WERI-Rb-1 (cell line): ENCODE measurements around the gene SPEN.

Experiments used
- DNase-seq: peaks from one replicate; pipeline ENCODE4 v3.0.0-alpha.2; 2020
- H3K27ac ChIP-seq: fragments of 250-450 bp; sonication (Bioruptor Pico); 2 replicates; pipeline ENCODE4 v1.5.1; 2020; ENCODE audit warnings: mild to moderate bottlenecking, moderate library complexity
- H3K27me3 ChIP-seq: fragments of 250-450 bp; sonication (Bioruptor Pico); 2 replicates; pipeline ENCODE4 v1.5.1; 2021; ENCODE audit warnings: mild to moderate bottlenecking, low read depth, moderate library complexity; ENCODE audit not compliant: insufficient read depth, severe bottlenecking
- H3K36me3 ChIP-seq: fragments of 250-450 bp; sonication (Bioruptor Pico); 2 replicates; pipeline ENCODE4 v1.5.1; 2020; ENCODE audit warnings: mild to moderate bottlenecking, moderate library complexity
- H3K4me3 ChIP-seq: 2 replicates; pipeline ENCODE4 v1.5.1; 2011; ENCODE audit warnings: low read depth, mild to moderate bottlenecking, control low read depth, low read length
- H3K9me3 ChIP-seq: fragments of 250-450 bp; sonication (Bioruptor Pico); 2 replicates; pipeline ENCODE4 v1.5.1; 2021; ENCODE audit warnings: mild to moderate bottlenecking, moderate library complexity; ENCODE audit not compliant: severe bottlenecking
- TF ChIP-seq, protein P1 (sequence below): IDR thresholded peaks from 2 replicates; pipeline ENCODE4 v1.5.1; 2011; ENCODE audit warnings: low read depth, mild to moderate bottlenecking, control low read depth, inconsistent platforms, low read length

SPEN gene

DNA sequence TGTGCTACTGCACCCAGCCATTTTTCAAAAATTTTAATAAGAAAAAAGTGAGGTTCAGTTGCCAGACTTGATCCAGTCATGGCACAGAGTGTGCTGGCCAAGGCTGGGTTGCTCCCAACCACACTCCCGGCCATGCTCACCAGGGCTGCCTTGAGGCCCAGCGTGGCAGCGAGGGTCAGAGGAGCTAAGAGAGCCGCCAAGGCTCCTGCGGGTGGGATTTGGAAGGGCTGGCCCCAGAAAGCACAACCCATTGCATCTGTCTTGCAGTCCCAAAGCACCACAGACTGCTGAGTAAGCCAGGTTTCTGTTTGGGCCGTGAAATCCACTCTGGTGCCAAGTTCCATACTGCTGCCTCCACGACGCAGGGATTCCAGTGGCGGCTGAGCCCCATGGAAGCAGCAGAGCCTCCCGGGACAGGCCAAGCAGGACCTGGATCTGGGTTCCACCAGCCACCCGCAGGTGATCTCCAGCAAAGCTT lies 105.8 kb downstream of the SPEN start:
- no peaks in the 10 kb centered on the region for H3K27me3 ChIP-seq
- DNase-seq, result no peak
- TF ChIP-seq, protein P1, sequence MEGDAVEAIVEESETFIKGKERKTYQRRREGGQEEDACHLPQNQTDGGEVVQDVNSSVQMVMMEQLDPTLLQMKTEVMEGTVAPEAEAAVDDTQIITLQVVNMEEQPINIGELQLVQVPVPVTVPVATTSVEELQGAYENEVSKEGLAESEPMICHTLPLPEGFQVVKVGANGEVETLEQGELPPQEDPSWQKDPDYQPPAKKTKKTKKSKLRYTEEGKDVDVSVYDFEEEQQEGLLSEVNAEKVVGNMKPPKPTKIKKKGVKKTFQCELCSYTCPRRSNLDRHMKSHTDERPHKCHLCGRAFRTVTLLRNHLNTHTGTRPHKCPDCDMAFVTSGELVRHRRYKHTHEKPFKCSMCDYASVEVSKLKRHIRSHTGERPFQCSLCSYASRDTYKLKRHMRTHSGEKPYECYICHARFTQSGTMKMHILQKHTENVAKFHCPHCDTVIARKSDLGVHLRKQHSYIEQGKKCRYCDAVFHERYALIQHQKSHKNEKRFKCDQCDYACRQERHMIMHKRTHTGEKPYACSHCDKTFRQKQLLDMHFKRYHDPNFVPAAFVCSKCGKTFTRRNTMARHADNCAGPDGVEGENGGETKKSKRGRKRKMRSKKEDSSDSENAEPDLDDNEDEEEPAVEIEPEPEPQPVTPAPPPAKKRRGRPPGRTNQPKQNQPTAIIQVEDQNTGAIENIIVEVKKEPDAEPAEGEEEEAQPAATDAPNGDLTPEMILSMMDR, result no peak
- no peak overlapping the region for H3K4me3 ChIP-seq
- no peaks in the 10 kb centered on the region for H3K9me3 ChIP-seq
- H3K27ac ChIP-seq, result no peak overlapping the region
- no peaks in the 10 kb centered on the region; the same call in none of the 2 replicates for H3K36me3 ChIP-seq

DNA sequence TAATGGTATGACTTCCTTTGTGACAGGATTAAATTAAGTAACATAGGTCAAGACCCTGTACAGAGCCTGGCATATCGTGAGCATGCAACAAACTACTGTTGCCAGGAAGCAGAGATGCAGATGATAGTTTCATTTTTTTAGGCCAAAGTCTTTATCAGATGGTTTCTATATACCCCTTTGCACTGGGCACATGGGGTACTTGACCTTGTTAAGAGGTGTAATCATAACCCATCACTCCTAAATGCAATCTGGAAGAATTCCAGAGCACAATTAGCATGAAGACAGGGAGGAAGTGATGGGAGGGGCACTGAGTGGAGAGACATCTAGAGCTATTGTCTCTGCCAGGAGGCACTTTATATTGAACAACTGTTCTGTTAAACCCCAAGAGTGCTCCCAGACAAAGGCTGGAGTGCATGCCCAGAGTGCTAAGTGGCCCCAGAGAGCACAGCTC lies 106.3 kb downstream of the SPEN start:
- no peaks in the 10 kb centered on the region for H3K27me3 ChIP-seq
- no peaks in the 10 kb centered on the region; the same call in none of the 2 replicates for H3K36me3 ChIP-seq
- no peaks in the 10 kb centered on the region for H3K9me3 ChIP-seq
- no peak overlapping the region for H3K4me3 ChIP-seq
- TF ChIP-seq, protein P1, result no peak
- DNase-seq, result no peak
- H3K27ac ChIP-seq, result no peak overlapping the region

DNA sequence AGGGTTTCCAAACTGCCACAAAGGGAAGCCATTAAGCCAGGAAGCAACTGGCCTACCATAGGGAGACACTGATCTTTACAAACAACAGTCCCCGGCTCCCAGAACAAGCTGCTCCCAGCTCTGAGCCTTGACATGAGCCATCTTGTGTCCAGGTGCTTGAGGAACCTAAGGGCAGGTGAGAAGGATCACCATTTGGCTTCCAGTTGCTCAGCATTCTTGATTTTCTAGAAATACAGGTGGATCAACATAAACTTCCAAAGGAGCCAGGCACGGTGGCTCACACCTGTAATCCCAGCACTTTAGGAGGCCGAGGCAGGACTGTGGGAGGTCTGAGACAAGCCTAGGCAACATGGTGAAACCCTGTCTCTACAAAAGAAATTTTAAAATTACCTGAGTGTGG lies 106.8 kb downstream of the SPEN start:
- TF ChIP-seq, protein P1, result no peak
- Histone ChIP-seq H3K27ac (no peak overlapping the region), H3K9me3 (no peaks in the 10 kb centered on the region), H3K4me3 (no peak overlapping the region), H3K36me3 (no peaks in the 10 kb centered on the region; the same call in none of the 2 replicates), H3K27me3 (no peaks in the 10 kb centered on the region)
- no peak for DNase-seq

DNA sequence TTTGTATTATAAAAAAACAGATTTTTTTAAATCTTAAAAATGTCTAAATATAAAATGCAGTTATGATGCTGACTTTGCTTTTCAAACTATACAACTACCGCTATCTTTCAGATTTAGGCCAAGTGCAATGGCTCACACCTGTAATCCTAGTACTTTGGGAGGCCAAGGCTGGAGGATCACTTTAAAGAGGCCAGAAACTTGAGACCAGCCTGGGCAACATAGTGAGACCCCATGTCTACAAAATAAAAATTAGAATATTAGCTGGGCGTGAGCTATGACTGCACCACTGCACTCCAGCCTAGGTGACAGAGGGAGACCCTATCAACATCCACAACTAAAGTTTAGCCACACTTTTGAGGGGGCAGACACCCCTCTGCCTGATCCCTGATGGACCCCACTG lies 108.0 kb downstream of the SPEN start:
- DNase-seq, result no peak
- TF ChIP-seq, protein P1, result no peak
- no peaks in the 10 kb centered on the region for H3K27me3 ChIP-seq
- no peaks in the 10 kb centered on the region; the same call in none of the 2 replicates for H3K36me3 ChIP-seq
- no peak overlapping the region for H3K27ac ChIP-seq
- H3K4me3 ChIP-seq, result no peak overlapping the region
- H3K9me3 ChIP-seq, result no peaks in the 10 kb centered on the region

DNA sequence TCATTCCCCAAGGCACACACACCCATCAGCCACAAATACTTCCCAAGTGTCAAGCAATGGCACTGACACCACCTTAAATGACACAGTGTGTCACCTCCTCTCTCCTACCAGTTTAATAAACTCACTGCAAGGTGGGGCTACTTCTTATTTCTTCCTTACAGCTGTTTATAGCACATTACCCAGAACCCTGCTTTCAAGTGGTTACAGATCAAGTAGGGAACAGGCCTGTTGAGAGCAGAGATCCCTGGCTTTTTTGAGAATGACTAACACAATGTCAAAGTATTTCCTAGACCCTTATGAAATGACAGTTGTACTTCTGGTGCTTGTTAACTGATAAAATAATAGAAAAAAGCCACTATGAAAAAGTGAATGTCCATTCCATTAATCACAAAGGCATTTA lies 108.6 kb downstream of the SPEN start:
- Histone ChIP-seq H3K27me3 (no peaks in the 10 kb centered on the region), H3K4me3 (no peak overlapping the region), H3K27ac (no peak overlapping the region), H3K36me3 (peaks cover 3% of the 10 kb centered on the region), H3K9me3 (no peaks in the 10 kb centered on the region)
- TF ChIP-seq, protein P1, result no peak
- no peak for DNase-seq
